Measurements from ENCODE around the gene GTF2I.
"Not testable (repeated sequence)": the region's sequence is repeated elsewhere in the genome, so short reads cannot be mapped to it uniquely, and the experiment has no call there.

GTF2I gene

DNA sequence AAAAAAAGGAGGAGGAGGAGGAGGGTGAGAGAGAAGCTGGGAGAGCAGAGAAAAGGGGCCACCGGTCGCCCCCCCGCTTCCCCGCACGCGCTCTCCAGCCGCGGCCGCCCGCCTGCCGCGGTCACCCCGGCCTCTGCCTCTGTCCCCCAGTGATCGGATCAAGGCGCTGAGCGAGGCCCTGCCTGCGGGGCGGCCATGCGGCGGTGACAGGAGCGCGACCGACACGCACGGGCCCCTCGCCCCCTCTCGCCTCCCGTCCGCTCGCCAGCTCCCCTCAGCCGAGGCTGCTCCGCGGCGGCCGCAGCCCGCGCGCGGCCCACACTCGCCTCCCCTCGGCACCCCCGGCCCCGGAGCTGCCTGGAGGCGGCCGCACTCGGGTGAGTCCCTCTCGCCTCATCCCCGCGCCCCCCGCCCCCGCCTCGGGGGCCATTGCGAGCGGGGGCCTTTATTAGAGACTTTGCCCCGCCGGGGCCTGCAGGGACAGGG, at the start of gene GTF2I:
TSS of gene GTF2I (plus strand) at position 27 of the 486 bp plus-strand sequence. CDS start 31,411 bp downstream, outside the sequence.
- DNase-seq = peak; percentile 25

DNA sequence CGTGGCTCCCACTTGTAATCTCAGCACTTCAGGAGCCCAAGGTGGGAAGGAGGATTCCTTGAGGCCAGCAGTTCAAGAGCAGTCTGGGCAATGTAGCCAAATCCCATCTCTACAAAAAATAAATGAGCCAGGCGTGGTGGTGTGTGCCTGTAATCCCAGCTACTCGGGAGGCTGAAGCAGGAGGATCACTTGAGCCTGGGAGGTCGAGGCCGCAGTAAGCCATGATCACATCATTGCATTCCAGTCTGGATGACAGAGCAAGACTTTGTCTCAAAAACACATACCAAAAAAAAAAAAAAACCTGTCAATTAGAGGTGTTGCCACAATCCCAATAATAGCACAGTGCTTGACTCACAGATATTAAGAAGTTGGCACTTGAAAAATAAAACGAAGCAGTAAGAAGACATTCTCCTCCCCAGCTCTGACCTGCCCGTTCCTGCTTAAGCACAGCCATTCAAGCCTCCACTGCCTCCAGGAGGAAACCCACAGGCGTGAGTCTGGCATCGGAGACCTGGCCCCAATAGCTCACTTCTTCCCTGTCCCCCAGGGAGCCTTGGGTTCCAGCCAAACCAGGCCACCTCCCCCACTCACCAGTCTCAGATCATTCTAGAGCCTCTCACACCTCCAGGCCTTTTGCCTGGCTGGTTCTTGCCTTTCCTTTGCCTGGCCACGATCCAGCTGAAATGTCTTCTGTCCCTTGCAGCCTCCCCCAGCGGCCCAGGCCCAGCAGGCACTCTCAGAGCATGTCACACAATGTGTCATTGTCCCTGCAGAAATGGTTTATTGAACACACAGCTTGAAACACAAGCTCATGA, 45.3 kb upstream of the GTF2I start:
- DNase-seq = no peak

DNA sequence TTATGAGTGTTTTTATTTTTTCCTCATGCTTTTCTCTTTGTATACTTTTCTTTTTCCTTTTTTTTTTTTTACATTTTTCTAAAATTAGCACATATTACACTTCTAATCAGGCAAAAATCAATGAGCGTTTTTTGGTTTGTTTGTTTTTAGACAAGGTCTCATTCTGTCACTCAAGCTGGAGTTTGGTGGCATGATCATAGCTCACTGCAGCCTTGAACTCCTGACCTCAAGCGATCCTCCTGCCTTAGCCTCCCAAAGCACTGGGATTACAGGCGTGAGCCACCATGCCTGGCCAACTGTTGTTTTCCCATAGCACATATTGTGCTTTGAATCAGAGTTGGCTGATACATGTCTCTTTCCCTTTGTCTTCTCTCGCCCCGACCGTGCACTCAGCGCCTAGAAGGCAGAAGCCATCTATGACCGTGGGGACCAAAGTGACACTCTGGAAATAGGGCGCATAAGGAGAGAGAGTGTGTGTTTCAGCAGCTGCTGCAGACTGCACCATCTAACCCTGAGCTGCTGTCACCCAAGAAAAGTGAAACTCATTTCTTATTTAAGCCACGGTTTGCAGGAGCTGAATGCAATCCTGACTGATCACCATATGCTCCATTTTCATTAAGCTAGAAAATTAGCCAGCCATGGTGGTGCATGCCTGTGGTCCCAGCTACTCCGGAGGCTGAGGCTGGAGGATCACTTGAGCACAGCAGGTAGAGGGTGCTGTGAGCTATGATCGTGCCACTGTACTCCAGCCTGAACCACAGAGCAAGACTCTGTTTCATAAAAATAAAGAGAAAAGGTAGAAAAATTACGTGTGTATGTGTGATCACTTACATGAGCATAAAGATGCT, 41.4 kb upstream of the GTF2I start:
- DNase-seq = no peak

DNA sequence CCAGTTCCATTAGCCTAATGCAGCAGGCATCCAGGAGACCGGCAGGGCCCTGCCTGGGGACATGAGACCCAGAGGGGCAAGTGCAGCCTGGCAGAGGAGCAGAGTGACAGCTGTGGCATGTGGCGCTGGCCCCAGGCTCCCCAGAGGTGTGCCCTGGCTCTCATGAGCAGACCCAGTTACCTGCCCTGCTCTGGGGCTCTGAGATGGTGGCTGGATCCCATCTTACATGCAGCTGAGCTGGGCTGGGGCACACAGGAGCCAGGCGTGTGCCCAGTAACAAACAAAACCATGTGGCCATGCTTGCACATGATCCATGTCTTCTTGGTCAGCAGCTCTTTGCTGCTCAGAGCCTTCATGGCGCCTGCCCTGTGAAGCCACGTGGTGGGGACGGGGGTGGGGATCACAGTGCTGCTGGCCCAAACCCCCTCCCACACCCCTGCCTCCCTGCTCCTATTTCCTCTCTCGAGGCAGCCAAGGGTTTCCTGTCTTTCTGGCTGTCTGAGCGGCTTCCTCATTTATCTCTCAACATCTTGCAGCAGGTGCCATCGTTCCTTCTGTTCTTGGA, 40.3 kb upstream of the GTF2I start:
- no peak for DNase-seq

DNA sequence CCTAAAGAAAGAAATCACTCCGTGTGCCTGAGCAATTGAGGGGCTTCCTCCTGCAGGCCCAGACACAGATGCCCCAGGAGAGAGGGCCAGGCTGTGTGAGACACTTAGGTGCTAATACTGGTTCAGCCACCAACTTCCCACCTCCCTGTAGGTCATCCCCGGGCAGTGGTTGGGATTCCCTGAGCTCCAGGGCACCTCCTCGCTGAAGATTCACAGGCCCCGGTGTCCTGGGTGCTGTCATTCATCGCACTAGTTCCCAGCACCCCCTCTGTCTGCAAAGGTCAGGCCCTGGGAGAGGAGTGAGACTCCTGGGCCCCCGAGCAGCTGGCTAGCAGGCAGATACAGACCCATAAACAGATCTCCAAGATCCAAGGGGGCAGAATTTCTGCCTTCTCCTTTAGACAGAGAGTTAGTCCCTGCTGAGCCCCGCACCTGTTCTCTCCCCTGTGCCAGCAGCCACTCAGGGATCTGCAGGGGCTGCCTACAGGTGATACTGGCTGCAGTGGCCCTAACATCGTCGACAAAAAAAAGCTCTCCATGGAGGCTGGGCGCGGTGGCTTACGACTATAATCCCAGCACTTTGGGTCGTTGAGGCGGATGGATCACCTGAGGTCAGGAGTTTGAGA, 38.2 kb upstream of the GTF2I start:
- DNase-seq = no peak

DNA sequence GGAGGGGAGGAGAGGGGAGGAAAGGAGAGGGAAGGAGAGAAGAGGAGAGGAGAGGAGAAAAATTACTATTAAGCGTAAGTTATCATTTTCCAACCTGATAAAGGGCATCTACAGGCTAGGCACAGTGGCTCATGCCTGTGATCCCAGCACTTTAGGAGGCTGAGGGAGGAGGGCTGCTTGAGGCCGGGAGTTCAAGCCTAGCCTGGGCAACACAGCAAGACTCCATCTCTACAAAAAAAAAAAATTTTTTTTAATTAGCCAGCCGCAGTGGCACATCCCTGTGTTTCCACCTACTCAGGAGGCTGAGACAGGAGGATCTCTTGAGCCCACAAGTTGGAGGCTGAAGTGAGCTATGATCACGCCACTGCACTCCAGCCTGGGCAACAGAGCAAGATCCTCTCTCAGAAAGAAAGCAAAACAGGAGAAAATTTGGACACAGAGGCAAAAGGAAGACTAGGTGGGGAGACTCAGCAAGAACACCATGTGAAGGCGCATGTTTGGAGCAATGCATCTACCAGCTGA, 35.2 kb upstream of the GTF2I start:
- DNase-seq = no peak

DNA sequence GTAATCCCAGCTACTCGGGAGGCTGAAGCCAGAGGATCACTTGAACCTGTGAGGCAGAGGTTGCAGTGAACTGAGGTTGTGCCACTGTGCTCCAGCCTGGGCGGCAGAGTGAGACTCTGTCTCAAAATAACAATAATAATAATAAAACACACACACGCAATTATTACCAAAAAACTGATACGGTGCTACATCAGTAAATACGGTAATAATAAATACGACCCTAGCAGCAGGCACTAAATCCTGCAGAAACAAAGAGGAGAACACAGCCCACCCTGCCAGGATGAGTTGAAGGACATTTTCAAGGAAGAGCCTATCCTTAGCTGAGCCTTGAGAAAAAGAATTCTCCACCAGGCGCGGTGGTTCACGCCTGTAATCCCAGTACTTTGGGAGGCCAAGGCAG, 34.4 kb upstream of the GTF2I start:
- DNase-seq = no peak

DNA sequence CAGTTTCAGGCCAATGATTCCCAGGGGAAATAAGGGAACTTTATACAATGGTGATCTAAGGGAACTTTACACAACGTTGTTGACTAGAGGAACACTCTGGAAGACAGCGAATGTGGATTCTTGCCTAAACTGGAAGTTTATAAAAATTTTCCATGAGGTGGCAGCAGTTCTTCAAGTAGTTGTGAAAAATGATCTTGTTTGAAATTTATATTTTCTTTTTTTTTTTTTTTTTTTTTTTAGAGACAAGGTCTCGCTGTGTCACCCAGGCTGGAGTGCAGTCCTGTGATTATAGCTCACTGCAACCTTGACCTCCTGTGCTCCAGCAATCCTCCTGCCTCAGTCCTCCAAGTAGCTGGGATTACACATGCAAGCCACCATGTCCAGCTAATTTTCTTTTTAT, 32.1 kb upstream of the GTF2I start:
- DNase-seq = no peak

DNA sequence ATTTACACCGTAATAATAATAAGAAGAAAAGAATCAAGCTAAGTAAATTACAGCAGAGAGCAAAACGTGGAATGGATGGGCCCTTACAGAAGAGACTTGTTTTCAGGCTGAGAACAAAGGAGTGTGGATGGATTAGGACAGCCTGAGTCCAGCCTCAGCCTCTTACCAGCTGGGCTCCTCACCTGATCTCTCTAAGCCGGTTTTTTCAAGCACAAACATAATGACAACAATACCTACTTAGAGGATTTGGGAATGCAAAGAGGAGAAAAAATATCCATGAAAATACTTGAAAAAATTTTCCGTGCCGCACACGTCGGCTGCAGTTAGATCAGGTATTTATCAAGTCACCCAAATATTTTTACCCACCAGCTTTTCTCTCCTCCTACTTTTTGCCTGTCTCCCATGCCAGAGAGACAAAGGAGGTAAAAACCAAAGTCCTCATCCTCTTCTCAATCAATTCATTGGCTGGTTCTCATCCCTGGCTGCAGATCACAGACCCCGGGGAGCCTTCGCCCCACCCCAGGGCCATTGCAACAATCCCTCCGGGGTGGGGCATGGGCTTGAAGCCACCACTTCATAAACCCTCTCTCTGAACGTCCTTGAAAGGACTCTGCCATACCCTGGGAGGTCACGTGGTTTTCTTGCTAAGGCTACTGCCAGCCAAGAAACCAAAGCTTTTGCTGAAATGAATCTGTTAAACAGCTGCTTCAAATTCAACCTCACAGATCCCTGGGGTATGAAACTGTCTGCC, 29.7 kb upstream of the GTF2I start:
- no peak for DNase-seq

DNA sequence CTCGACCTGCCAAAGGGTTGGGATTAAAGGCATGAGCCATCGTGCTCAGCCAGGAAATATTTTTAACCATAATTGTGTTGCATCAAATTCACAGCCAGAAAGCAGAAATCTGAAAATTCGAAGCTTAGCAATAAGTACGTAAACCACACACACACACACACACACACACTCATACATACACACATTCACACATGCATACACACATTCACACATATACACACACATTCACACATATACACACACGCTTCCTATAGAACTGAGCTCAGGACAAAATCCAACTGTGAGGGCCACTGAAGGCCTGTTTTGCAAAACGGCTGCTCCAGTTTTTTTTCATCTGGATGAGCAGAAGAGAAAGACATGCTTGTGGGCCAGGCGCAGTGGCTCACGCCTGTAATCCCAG, 25.0 kb upstream of the GTF2I start:
- no peak for DNase-seq

DNA sequence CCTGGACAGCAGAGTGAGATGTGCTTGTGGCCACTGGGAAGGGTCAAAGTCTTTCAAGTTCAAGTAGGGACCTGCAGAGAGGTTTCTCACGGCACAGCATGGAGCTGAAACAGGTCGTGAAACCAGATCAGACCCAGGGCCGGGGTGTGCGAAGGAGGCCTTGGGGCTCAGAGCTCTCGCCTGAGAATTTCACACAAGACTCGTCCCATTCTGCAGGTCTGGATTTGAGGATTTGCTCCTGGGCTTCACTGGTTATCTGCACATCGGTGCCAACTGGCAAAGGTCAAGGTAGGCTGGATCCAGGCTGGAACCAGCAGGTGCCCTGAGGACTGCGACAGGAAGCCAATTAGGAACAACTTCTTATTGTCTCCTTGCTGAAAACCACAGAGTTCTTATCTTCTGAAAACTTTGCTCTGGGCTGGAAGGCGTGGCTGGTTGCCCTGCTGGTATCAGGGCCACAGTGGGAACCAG, 24.0 kb upstream of the GTF2I start:
- DNase-seq = no peak

DNA sequence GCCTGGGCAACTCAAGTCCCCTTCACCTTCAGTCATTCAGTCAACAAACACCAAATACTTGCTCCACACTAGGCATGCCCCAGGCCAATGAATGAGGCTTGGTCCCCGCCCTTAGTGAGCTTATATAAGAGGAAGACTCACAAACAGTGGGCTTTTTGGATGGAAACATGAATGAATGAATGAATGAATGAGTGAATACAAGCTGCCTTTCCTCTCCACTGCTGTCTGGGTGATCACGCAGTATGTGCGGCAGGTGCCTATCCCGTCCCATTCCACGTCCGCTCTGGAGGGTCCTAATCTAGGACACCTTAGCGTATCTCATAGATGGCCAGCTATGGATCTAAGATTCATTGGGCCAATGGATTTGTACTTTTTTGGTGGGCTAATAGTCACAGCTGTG, 19.8 kb upstream of the GTF2I start:
- no peak for DNase-seq

DNA sequence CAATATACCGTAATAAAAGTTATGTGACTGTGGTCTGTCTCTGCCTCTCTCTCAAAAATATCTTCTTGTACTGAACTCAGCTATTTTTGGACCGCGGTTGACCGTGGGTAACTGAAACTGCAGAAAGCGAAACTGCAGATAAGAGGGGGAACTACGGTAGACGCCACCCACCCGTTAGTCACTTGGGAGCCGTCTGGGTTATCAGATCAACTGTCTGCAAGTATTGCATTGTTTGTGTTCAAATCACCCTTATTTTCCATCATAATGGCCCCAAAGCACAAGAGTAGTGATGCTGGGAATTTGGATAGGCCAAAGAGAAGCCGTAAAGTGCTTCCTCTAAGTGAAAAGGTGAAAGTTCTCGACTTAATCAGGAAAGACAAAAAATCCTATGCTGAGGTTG, 7.5 kb upstream of the GTF2I start:
- peak; percentile 73 for DNase-seq

DNA sequence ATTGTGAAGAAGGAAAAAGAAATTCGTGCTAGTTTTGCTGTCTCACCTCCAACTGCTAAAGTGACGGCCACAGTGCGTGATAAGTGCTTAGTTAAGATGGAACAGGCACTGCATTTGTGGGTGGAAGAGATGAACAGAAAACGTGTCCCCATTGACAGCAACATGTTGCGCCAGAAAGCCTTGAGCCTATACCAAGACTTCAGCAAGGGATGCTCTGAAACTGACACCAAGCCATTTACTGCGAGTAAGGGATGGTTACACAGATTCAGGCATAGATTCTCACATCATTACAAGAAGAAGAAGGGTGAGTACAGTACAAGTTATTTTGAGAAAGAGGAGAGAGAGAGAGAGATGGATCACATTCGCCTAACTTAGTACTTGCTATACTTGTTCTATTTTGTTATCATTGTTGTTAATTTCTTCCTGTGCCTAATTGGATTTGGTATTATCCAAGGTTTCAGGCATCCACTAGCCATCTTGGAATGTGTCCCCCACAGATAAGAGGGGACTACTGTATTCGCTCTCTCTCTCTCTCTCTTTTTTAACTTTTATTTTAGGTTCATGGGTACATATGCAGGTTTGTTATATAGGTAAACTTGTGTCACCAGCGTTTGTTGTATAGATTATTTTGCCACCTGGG, 6.9 kb upstream of the GTF2I start:
- not testable (repeated sequence) for DNase-seq

DNA sequence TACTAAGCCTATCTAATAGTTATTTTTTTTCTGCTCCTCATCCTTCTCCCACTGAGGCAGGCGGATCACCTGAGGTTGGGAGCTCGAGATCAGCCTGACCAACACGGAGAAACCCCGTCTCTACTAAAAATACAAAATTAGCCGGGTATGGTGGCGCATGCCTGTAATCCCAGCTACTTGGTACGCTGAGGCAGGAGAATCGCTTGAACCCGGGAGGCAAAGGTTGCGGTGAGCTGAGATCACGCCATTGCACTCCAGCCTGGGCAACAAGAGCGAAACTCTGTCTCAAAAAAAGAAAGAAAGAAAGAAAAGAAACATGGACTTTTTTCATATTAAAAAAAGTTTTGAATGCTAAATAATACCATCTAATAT, 6.4 kb upstream of the GTF2I start:
- not testable (repeated sequence) for DNase-seq

DNA sequence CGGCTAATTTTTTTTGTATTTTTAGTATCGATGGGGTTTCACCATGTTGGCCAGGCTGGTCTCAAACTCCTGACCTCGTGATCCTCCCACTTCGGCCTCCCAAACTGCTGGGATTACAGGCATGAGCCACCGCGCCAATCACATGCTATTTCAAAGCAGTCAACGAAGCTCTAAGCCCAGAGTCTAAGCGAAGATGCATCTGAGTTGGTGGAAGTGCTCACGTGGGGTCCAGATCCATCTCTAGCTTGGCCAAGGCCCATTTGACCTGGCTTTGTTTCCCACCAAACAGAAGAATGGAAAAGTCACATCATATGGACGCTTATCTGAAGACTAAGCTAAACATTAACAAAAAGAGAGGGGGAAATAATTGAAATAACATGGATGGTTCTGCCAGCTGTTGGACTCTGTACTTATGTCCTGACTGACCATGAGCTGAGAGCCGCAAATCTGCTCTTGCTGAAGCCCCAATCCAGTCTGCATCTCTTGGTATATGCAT, 3.8 kb upstream of the GTF2I start:
- no peak for DNase-seq

DNA sequence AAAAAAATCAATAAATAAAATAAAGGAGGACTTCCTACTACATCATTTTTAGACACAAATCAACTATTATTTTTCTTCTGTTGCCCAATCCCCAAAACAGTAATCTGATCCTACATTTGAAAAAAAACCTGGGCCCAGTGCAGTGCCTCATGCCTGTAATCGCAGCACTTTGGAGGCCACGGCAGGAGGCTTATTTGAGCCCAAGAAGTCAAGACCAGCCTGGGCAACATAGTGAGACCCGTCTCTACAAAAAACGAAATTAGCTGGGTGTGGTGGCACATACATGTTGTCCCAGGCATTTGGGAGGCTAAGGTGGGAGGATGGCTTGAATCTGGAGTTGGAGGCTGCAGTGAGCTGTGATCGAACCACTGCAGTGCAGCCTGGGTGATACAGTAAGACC, 2.7 kb upstream of the GTF2I start:
- DNase-seq = no peak

DNA sequence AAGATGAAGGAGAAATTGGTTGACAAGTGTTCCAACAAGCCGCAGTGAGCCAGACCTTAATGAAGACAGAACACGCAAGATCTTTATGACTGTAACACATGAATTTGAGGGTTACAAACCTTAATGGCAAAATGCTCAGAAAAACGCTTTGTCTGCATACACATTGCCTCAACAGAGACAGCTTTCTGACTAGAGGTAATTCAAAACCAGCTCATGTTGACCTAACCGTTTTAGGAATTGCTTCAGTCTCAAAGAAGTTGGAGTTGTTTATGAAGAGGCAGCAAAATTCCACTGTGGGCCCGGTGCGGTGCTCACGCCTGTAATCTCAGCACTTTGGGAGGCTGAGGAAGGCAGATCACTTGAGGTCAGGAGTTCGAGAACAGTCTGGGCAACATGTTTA, 2.2 kb upstream of the GTF2I start:
- DNase-seq = no peak

DNA sequence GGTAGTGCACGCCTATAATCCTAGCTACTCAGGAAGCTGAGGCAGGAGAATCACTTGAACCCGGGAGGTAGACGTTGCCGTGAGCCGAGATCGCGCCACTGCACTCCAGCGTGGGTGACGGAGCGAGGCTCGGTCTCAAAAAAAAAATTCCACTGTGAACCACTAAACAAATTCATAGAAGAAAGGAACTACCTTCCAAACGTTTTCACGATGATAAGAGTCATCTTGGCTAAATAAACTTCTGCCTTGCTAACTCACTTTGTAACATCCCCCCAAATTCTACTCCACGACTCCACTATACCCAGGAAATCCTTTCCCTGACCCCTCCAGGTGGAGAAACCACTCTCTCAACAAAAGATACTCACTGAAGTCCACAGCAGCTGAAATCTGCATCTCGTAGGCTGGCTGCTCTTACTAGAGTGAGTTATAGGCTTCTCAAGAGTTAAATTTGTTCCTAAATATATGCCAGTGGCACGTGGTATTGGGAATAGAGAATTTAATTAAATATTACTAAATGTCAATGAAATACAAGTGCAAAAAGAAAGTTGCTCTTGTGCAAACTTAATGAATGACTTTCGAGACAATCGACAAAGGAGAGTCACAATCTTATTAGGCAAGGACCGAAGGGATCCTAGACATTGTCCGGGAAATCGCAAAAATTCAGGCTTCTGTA, 1.6 kb upstream of the GTF2I start:
- no peak for DNase-seq

DNA sequence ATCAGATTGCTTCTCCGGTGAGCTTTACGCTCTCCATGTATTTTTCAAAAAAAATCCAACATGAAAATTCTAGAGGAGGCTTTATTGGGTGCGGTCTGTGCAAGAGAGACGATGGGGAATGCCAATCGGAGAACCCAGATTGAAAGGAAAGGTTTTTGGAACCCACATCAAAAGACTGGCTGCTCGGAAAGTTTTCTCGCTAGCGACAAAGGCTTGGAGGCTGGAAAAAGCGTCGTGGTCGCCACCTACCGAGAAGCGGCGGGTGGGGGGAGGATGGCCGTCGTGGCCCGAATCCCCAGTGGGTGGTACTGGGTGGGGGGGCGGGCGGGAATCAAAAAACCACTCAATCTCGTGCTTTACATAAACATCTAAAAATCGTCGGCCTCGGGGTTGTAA, 1.1 kb upstream of the GTF2I start:
- DNase-seq = peak; percentile 68
